DMS 273 treated with DMSO at 0.1 percent for 48 hours (cell line): ENCODE data around the gene HHAT.
"Not testable (repeated sequence)": the region's sequence is repeated elsewhere in the genome, so short reads cannot be mapped to it uniquely, and the experiment has no call there.

ENCODE experiments used
- DNase-seq: peaks from one replicate; lab custom pipeline; 2025; lab: John Stamatoyannopoulos, UW

HHAT gene

DNA sequence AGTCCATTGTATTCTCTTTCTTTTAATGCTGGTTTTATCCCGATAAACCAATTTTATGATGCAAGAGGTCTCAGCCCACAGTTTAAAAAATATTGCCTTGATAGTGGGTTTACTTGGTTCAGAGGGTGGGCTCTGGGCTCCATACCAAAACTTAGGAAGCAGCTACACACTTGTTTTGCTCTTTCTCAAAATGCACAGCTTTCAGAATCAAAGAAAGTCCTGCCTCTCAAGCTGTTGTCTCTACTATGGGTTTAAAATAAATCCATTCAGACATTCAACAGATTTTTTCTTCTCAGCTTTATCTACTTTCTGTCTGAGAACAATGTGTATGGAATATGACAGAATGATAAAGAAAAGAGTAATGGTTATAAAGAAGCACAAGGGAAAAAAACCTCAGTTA lies 14.8 kb upstream of the HHAT start:
- no peak for DNase-seq

- no peak for DNase-seq
These were observed 13.2 kb upstream of the HHAT start for GRCh38 chr1:210315529-210315928.

DNA sequence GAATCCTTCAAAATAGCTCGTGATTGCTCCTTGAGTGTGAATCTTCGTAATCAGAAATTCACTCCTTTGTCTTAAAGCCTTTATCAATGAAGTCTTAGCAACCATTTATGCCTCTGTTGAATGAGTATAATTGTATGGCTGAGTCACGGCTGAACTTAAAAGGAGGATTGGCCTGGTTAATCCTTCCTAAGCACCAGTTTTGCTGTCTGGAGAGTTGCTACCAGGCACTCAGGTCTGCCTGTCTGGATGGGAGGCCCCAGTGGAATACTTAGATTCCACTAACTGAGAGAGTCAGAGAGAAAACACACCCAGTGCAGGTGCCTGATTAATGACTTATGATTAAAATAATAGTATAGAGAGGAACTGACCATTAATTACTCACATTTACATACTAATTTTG lies 7.6 kb upstream of the HHAT start:
- DNase-seq, result no peak

DNA sequence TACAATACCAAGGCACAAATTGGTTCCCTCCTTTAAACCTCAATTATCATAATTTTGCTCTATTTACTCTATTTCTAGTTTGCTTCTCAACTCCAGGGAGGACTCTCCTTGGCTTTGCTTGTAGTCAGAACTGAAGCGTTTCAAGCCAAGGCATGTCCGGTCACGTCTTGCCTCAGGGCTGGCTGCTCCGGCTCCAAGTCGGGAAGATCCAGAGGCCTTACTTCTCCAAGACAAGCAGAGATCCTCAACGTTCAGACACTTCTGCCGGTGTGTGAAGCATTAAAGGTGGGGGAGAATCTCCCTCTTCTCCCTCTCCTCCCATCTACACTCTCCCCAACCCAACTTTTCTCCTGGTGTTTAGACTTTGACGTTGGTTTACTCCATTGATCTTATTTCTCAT lies 7.2 kb upstream of the HHAT start:
- no peak for DNase-seq

DNA sequence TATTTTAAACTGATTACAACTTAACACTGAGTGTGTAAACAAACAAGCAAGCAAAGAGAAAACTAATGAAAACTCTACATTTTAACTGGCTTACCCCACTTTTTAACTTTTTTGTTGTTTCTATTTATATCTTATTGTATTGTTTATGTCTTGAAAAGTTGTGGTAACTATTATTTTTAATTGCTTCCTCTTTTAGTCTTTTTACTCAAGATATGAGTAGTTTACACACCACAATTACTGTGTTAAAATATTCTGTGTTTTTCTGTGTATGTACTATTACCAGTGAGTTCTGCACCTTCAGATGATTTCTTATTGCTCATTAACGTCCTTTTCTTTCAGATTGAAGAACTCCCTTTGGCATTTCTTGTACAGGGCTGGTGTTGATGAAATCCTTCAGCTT lies 4.7 kb upstream of the HHAT start:
- DNase-seq, result no peak

DNA sequence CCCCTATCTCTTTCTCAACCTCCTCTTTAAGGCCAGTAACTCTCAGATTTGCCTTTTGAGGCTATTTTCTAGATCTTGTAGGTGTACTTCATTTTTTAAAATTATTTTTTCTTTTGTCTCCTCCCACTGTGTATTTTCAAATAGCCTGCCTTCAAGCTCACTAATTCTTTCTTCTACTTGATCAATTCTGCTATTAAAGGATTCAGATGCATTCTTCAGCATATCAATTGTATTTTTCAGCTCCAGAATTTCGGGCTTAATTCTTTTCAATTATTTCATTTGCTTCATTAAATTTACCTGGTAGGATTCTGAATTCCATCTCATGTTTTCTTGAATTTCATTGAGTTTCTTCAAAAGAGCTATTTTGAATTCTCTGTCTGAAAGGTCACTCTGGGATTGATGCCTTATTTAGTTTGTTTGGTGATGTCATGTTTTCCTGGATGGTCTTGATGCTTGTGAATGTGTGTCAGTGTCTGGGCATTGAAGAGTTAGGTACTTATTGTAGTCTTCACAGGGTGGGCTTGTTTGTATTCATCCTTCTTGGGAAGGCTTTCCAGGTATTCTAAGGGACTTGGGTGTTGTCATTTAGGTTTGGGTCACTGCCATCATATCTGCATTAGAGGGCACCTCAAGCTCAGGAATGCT lies 3.6 kb upstream of the HHAT start:
- DNase-seq, result no peak

- no peak for DNase-seq
These were observed 513 bp upstream of the HHAT start for GRCh38 chr1:210328032-210328745.

GRCh38 chr1:210330279-210330866 lies 1.7 kb downstream of the HHAT start:
- no peak for DNase-seq

DNA sequence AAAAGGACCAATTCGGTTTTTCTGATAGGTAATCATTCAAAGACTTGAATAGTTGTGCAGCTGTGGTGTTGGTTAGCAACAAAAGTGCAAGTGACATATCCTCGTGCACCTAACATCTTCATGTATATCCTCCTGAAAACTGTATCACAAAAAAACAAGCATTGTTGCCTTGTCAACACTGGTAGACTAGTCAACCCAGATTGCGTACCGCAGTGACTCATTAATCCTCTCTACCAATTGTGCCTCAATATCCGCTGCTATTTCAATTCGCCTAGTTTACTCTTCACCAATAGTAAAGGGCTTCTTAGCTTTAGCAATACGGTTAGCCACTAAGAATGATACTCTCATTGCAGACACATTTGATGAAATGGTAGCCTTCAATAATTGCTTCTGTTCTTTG lies 3.5 kb downstream of the HHAT start:
- DNase-seq, result no peak

GRCh38 chr1:210332719-210333398 lies 4.2 kb downstream of the HHAT start:
- DNase-seq, result no peak

- DNase-seq, result no peak
These were observed 6.3 kb downstream of the HHAT start for GRCh38 chr1:210335001-210335400.

DNA sequence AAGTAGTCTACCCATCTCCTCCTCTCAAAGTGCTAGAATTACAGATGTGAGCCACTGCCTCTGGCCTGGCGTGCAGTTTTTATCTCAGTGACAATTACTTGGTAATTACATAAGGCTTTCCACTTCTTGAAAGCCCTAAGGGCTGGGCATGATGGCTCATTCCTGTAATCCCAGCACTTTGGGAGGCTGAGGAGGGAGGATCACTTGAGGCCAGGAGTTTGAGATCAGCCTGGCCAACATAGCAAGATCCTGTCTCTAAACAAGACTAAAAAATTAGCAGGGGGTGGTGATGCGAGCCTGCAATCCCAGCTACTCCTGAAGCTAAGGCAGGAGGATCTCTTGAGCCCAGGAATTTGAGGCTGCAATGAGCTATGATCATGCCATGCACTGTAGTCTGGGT lies 7.7 kb downstream of the HHAT start:
- DNase-seq, result no peak

DNA sequence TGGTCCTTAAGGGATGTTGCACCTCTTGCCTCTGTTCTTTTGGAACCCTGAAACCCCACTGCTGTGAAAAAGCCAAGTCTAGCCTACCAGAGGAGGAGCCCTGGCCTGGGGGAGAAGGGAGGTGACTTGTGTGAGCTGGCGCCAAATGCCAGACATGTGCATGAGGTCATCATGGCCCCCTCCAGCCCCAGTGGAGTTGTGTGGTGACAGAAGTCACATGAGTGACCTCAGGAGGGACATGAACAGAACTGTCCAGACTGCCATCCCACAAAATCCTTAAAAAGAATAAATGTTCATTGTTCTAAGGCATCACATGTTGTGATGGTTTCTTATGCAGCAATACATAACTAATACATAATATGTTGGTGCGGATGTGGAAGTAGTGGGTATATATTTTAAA lies 10.8 kb downstream of the HHAT start:
- DNase-seq, result no peak

DNA sequence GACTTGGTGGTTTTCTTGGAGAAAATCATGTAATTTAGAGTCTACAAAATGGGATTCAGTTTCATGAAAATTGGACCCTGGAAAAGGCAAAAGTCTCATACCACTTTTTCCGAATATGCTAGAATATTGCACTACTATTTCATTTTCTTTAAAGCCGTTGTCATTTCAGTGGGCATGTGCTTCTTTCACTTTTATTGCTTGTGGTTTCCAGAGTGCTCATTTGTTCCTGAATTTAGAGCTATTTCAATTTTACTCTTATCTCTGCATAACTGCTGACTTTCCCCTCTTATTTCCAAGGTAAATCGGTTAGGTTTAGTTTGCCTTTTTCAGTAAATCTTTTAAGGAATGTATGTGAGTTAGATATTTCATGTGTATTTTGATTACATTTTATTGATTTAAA lies 11.6 kb downstream of the HHAT start:
- DNase-seq, result no peak

DNA sequence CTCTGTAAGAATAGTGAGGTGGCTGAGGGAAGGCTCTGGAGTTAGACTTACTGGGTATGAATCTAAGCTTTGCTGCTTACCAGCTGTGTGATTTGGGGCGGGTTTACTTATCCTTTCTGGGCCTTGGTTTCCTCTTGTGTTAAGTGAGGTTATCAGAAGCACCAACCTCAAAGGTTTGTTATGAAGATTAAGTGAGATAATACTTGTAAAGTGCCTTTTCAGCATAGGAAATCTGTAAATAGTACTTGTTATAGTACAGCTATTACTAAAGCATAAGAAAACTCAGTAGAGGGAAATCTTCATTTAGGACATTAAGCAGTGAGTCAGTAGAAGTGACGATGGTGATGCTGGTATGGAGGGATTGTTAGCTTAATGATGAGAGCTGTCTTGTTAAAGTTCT lies 12.1 kb downstream of the HHAT start:
- DNase-seq, result no peak

DNA sequence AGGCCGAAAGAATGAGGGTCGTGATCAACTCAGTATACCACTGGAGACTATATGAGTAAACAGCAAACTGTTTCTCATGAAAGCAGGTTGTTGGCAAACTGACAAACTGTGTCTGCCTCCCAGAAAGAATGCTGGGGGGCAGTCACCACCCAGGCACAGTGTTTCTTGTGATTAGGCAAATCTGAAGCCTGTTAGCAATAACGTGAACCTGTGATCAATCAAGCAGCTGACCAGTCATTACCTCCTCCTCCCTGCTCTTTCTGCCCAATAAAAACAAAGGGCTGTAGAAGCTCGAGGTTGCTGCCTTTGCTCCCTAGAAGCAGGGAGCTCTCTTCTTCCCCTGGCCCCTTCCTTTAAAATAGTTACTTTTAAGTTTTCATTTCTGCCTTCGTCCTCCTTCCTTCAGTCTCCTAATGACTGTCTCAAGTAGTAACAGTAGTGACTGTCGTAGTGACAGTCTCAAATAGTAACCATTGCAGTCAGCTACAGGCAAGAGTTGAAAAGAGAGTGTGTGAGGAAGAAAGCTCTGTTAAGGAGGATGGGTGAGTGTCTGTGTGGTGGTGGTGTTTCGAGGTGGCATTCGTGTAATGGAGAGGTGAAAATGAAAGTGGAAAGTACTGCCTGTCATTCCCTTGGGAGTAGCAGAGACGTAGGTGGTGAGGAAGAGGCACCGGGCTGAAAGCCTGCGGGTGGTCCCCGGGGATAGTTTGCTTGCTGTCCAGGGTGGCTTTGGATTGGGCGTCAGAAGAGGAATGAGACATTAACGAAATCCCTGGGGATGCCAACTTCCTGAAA lies 14.5 kb downstream of the HHAT start:
- DNase-seq, result no peak

GRCh38 chr1:210344706-210345105 lies 16.0 kb downstream of the HHAT start:
- DNase-seq, result no peak

DNA sequence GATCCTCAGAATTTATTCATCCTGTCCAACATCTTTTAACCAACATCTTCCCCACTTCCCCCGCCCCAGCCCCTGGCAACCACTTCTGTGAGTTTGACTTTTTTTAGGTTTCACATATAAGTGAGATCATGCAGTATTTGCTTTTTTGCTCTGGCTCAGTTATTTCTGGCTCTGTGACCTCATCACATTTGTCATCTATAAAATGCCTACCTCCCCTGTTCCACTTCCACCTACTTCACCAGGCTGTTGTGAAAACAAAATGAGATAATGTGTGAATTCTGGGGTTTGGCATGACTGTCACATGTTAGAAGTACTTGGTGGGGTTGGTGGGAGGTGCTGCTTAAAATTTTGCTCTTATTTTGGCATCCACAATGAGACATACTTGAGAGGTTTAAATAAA lies 18.4 kb downstream of the HHAT start:
- DNase-seq, result no peak

DNA sequence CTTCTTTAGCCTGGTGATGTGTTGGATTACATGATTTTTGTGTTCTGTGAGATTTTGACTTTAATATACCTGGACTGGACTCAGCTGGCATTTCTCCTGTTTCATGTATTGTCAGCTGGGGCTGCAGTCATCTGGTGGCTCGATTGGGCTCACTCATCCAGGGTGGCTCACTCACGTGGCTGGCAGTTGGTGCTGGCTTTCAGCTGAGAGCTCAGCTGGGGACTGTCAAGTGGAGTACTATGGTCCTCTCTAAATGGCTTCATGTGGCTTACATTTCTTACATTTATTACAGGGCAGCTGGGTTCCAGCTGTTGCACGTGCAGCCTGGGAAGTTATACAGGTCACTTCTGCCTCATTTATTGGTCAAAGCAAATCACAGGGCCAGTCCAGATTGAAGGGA lies 22.8 kb downstream of the HHAT start:
- no peak for DNase-seq

- DNase-seq, result no peak
These were observed 23.9 kb downstream of the HHAT start for GRCh38 chr1:210352575-210352974.

DNA sequence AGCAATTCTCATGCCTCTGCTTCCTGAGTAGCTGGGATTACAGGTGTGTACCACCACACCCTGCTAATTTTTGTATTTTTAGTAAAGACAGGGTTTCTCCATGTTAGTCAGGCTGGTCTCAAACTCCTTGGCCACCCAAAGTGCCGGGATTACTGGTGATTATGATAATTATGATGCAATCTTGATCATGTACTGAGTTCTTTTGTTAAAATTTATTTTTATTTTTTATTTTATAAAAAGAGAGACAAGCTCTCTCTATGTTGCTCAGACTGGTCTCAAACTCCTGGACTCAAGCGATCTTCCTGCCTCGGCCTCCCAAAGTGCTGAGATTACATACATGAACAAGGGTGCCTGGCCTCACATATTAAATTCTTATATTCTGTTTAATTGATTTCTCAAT lies 25.6 kb downstream of the HHAT start:
- DNase-seq, result not testable (repeated sequence)

- DNase-seq, result no peak
These were observed 29.9 kb downstream of the HHAT start for GRCh38 chr1:210358626-210359025.
